ENCODE measurements around the gene GPBP1L1.

Gene GPBP1L1

GRCh38 chr1:45643321-45643720 is 43.0 kb downstream of the GPBP1L1 start:
- no peak for DNase-seq (ENCODE audit: low read depth in 2 of 2, low spot score in 1 of 2)

- no peak for DNase-seq (ENCODE audit: low read depth in 2 of 2, low spot score in 1 of 2)
Measured at GRCh38 chr1:45640293-45640692, 46.0 kb downstream of the GPBP1L1 start.

DNA sequence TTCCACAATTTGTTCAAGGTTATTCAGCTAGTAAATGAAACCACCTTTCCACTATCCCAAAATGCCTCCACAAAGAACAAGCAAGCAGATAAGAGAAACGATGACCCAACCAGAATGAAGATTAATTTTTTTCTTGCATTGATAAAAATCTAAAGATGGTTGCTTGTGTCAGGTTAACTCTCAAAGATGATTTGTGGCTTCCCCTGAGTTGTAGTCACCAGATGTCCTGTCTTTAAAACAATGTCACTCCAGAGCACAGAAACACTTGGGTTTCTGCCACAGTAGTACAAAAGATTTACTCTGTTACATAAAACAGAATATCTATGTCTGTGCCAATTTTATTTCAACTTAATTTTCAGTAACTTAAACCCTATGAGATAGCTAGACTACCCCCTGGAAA is 51.1 kb downstream of the GPBP1L1 start:
- no peak for DNase-seq (ENCODE audit: low read depth in 2 of 2, low spot score in 1 of 2)

DNA sequence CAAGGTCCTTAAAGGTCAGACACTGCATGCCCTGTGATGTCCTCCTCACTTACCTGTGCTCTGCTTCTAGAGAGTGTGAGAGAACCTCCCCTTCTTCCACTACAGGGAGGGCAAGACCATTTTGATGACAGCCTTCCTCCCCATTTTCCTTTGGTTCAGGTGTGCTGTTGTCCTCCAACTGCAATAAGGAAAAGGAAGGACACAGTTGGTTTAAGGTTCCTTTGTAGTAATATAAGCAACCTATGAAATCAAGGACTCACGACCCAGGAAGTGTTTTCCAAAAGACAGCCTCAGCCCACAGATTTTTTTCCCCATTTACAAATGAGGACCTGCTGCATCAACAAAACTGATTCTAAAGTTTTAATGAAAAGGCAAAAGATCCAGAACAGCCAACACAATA is 55.9 kb downstream of the GPBP1L1 start:
- DNase-seq (ENCODE audit: low read depth in 2 of 2, low spot score in 1 of 2): no peak

DNA sequence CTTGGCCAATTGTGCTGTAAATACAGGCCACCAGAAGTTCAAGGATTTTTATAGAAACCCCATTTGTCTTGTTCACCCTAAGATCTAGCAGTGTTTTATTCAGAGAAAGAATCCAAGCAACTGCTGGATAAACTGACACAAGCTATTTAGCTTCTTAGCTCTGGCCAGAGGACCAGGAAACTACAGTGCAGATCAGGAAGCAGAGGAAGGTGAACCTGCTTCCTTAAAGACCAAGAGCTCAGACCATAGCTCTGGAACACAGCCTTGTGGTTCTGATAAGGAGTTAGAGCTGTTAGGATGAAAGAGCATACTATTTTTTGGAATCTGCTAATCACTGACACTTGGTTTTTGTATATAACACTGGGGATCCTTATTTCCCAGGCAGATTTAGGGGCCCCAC is 57.3 kb downstream of the GPBP1L1 start:
- DNase-seq (ENCODE audit: low read depth in 2 of 2, low spot score in 1 of 2): no peak

DNA sequence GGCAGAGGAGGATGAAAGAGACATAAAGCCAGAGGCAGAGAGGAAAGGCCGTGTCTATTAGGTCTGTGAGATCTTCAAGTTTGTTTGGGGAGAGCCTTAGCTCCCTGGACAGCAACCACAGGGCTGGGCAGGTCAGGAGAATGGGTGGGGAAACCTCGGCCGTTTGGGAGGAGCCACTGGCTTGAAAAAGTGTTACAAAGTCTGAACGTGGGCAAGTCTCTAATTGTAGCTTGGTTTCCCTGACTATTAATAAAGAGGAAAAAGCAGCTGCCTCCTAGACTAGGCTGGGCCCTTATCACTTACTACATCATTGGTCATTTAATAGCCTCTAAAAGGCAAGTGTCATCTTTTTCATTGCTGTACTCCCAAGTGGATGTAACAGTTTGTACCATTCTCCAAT is 62.4 kb downstream of the GPBP1L1 start, which contains the start of gene CCDC17:
Gene CCDC17 (minus strand): TSS at position 83 of the 400 bp plus-strand sequence. CDS start 145 bp downstream, outside the sequence.
- no peak for DNase-seq (ENCODE audit: low read depth in 2 of 2, low spot score in 1 of 2)

DNA sequence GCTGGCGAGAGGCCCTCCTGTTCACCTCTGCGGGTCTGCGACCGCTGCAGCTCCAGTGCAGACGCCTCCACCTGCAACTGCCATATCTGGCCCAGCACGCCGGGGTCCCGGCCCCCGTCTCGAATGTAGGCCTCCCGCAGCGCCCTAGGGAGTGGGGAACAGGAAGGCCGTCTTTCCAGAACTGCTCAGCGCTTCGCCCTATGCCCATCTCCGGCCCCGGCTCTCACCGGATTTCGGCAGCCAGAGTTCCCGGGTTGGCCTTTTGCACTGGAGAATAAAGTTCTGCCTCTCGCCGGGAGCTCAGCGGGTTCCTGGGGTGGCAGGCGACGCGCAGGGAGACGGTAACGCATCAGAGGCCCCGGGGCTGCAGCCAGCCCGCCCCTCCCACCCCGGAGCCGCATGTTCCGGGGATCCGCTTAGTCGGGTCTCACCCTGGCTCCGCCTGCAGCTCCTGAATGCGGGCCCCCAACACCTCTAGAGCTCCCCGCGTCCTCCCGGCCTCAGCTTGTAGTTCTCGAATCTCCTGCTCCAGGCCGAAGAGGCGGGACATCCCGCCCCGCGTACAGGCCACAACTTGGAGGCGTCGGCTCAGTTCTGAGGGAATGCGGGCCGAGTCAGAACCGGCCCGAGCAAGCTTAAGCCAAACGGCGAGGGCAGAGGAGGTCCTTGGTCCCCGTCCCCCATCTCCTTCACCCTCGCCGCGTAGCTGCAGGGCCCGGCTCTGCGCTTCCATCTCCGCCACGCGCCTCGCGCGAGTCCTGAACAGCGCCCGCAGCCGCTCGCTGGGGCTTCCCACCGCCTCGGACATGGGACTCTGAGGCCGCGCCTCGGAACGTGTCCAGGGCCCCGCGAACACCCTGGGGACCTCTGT is 63.6 kb downstream of the GPBP1L1 start:
- DNase-seq (ENCODE audit: low read depth in 2 of 2, low spot score in 1 of 2): no peak

- no peak for DNase-seq (ENCODE audit: low read depth in 2 of 2, low spot score in 1 of 2)
Measured at GRCh38 chr1:45621895-45622523, 64.3 kb downstream of the GPBP1L1 start.

GRCh38 chr1:45621501-45621836 is 64.9 kb downstream of the GPBP1L1 start:
- DNase-seq (ENCODE audit: low read depth in 2 of 2, low spot score in 1 of 2): no peak

- DNase-seq (ENCODE audit: low read depth in 2 of 2, low spot score in 1 of 2): no peak
Measured at GRCh38 chr1:45620588-45621500, 65.5 kb downstream of the GPBP1L1 start.

- DNase-seq (ENCODE audit: low read depth in 2 of 2, low spot score in 1 of 2): no peak
Measured at GRCh38 chr1:45619149-45619921, 67.0 kb downstream of the GPBP1L1 start.

- DNase-seq (ENCODE audit: low read depth in 2 of 2, low spot score in 1 of 2): no peak
Measured at GRCh38 chr1:45617618-45618017, 68.7 kb downstream of the GPBP1L1 start.

GRCh38 chr1:45615885-45616284 is 70.4 kb downstream of the GPBP1L1 start:
- no peak for DNase-seq (ENCODE audit: low read depth in 2 of 2, low spot score in 1 of 2)

GRCh38 chr1:45612941-45613579 is 73.3 kb downstream of the GPBP1L1 start:
- DNase-seq (ENCODE audit: low read depth in 2 of 2, low spot score in 1 of 2): no peak

- no peak for DNase-seq (ENCODE audit: low read depth in 2 of 2, low spot score in 1 of 2)
Measured at GRCh38 chr1:45610589-45611226, 75.6 kb downstream of the GPBP1L1 start.

DNA sequence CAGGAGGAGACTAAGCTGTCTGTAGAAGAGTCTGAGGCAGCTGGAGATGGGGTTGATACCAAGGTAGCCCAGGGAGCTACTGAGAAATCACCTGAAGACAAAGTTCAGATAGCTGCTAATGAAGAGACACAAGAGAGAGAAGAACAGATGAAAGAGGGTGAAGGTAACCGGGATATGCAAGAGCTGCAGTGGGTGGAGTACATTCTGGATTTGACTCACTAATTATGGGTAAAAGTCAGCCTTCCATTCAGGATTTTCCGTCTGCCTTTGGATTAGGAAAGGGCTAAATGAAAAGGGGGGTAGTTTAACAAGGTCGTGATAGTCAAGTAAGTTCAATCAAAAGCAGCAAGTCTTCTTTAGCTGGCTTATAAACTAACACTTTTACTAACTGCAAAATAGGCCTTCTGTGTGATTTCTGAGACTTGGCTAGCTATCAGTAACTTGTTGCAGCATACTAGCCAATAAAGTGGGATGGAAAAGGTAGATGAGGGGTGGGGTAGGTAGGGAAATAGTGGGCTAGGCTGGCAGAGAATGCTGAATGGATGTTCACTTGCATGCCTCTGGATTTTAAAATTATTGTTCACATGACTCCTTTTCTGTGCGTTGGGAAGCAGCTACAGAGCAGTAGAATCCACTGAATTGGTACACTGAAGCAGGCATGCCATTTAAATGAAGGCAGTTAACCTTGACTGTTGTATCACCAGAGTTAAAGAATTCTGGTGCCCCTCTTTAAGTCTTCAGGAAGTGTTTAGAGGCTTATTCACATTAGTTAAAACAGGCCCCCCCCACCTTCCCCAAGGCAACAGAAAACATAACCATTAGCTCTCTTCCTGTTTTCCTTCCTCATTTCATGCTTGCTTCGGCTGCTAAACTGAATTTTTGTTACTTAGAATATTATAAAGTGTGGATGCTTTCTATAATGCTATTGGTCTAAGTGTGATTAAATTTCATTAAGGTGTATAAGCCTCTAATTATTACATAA is 77.9 kb downstream of the GPBP1L1 start:
- DNase-seq (ENCODE audit: low read depth in 2 of 2, low spot score in 1 of 2): no peak

DNA sequence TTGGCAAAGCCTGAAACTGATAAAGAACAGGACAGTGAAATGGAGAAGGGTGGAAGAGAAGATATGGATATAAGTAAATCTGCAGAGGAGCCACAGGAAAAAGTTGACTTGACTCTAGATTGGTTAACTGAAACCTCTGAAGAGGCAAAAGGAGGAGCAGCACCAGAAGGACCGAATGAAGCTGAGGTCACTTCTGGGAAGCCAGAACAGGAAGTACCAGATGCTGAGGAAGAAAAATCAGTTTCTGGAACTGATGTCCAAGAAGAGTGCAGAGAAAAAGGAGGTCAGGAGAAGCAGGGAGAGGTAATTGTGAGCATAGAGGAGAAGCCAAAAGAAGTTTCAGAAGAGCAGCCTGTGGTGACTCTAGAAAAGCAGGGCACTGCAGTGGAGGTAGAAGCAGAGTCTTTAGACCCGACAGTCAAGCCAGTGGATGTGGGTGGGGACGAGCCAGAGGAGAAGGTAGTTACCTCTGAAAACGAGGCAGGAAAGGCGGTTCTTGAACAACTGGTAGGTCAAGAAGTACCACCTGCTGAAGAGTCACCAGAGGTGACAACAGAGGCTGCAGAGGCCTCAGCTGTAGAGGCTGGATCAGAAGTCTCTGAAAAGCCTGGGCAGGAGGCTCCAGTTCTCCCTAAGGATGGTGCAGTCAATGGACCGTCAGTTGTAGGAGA is 78.8 kb downstream of the GPBP1L1 start:
- DNase-seq (ENCODE audit: low read depth in 2 of 2, low spot score in 1 of 2): no peak

DNA sequence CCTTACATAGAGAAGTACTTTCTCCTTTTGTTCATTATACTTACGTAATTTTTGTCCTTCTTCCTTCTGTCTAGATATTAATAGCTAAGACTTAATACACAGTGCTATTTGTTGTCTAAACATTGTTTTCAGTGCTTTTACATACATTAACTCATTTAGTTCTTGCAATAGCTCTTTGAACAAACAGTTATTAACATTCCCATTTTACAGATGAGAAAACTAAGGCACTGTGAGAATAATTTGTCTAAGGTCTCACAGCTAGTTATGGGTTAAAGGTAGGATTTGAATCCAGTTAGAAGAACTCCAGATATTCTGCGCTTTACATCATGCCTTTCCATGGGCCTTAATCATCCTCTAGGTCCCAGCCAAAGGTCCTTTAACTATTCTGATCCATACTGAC is 82.1 kb downstream of the GPBP1L1 start:
- no peak for DNase-seq (ENCODE audit: low read depth in 2 of 2, low spot score in 1 of 2)

Measured in stimulated activated CD8-positive, alpha-beta memory T cell treated with anti-CD3 and anti-CD28 coated beads, Interleukin-4, amount 100 ng/mL, for 1 hour (primary cell).